Loucy (cell line): ENCODE measurements around the gene PCCA.

Experiments
- EZH2phosphoT487 ChIP-seq: fragments of 200-600 bp; IDR thresholded peaks from 2 replicates; pipeline ENCODE4 v1.6.1; 2018; ENCODE audit warnings: antibody characterized with exemption, mild to moderate bottlenecking, moderate library complexity, borderline replicate concordance
- TF ChIP-seq, protein P1 (sequence below): fragments of 200-600 bp; sonication (generic); conservative IDR thresholded peaks from 2 replicates; pipeline ENCODE4 v1.5.1; 2014; ENCODE audit warnings: mild to moderate bottlenecking, antibody characterized with exemption, low read length

DNA sequence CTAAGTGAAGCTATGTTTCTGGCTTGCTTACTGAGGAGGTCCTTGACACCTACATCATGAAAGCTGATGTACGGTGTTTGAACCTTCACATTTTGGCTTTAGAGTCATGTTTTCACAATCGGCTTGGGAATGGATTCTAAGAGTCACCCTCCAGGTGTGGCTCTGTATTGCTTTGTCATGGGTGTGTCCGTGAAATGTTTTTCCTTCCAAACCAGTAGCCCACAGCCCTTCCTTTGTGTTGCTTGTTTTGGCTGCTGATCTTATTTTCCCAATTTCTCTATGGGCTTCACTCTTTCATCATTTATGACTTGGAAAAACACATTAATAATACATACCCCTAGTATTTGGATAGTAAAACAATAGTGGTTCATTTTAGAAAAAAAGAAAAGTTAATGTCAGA lies 259.1 kb downstream of the PCCA start:
- TF ChIP-seq, protein P1, sequence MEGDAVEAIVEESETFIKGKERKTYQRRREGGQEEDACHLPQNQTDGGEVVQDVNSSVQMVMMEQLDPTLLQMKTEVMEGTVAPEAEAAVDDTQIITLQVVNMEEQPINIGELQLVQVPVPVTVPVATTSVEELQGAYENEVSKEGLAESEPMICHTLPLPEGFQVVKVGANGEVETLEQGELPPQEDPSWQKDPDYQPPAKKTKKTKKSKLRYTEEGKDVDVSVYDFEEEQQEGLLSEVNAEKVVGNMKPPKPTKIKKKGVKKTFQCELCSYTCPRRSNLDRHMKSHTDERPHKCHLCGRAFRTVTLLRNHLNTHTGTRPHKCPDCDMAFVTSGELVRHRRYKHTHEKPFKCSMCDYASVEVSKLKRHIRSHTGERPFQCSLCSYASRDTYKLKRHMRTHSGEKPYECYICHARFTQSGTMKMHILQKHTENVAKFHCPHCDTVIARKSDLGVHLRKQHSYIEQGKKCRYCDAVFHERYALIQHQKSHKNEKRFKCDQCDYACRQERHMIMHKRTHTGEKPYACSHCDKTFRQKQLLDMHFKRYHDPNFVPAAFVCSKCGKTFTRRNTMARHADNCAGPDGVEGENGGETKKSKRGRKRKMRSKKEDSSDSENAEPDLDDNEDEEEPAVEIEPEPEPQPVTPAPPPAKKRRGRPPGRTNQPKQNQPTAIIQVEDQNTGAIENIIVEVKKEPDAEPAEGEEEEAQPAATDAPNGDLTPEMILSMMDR = no peak
- TF ChIP-seq EZH2phosphoT487 = no peak
